ENCODE results near the gene WDR93.

WDR93 gene

DNA sequence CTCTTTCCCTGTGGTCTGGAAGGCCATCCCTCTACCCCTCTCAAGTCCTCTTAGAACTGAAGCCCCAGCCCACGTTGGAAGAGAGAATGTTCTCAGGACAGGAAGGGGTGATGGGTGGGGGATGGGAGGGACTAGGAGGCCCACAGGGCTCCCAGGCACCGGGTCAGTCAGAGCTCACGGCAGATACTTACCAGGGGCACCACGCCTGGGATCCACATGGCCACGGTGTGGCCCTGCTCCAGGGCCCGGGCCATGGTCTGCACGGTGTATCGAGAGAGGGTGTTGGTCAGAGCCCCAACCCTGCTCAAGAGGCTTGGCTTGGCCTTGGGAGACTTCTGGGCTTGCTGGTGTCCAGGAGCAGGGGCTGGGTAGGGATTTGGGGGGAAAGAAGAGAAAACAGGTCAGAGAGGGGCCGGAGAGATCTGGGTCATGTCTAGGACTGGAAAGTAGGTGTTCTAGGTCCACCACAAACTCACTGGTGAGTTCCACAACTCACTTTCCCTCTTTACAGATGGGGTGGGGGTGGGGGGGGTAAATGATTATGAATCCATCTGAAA is 21.2 kb upstream of the WDR93 start:
- TF ChIP-seq MAX (IDR thresholded peaks at IDR 0.05; ENCODE audit: low read depth, low read length) (no peak), POLR2A (IDR thresholded peaks at IDR 0.05; ENCODE audit: extremely low read depth, insufficient read length) (no peak), MYC (IDR thresholded peaks at IDR 0.05; ENCODE audit: low read depth, low read length) (no peak)
- TF ChIP-seq, protein P1, sequence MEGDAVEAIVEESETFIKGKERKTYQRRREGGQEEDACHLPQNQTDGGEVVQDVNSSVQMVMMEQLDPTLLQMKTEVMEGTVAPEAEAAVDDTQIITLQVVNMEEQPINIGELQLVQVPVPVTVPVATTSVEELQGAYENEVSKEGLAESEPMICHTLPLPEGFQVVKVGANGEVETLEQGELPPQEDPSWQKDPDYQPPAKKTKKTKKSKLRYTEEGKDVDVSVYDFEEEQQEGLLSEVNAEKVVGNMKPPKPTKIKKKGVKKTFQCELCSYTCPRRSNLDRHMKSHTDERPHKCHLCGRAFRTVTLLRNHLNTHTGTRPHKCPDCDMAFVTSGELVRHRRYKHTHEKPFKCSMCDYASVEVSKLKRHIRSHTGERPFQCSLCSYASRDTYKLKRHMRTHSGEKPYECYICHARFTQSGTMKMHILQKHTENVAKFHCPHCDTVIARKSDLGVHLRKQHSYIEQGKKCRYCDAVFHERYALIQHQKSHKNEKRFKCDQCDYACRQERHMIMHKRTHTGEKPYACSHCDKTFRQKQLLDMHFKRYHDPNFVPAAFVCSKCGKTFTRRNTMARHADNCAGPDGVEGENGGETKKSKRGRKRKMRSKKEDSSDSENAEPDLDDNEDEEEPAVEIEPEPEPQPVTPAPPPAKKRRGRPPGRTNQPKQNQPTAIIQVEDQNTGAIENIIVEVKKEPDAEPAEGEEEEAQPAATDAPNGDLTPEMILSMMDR (IDR thresholded peaks at IDR 0.05; ENCODE audit: low read depth, low read length) = no peak
- DNase-seq (ENCODE audit: low read depth) = no peak
- no peak overlapping the region for H3K4me3 ChIP-seq (ENCODE audit: low read depth, low read length)

DNA sequence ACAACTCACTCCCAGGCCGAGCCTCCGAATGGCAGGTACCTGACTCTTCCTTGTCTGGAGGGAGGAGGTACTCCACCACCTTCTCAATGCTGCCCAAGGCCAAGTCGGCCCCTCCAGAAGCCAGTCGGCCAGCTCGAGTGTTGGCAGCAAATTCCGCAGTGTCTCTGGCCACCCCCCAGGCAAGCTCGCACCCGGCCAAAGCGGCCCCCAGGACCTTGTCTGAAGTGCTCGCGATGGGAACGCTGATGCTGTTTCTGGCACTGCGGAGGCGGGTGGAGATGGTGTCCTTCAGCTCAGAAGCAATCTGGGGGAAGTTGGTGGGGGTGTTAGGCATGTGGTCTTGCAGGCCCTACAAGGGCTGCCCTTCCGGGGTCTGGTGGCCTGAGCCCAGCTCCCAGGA is 20.7 kb upstream of the WDR93 start:
- H3K4me3 ChIP-seq (ENCODE audit: low read depth, low read length) = no peak overlapping the region
- TF ChIP-seq, protein P1 (IDR thresholded peaks at IDR 0.05; ENCODE audit: low read depth, low read length) = no peak
- TF ChIP-seq MYC (IDR thresholded peaks at IDR 0.05; ENCODE audit: low read depth, low read length) (no peak), POLR2A (IDR thresholded peaks at IDR 0.05; ENCODE audit: extremely low read depth, insufficient read length) (no peak), MAX (IDR thresholded peaks at IDR 0.05; ENCODE audit: low read depth, low read length) (no peak)
- no peak for DNase-seq (ENCODE audit: low read depth)

GRCh38 chr15:89670971-89671560 is 19.5 kb upstream of the WDR93 start:
- no peak overlapping the region for H3K4me3 ChIP-seq (ENCODE audit: low read depth, low read length)
- TF ChIP-seq, protein P1 (IDR thresholded peaks at IDR 0.05; ENCODE audit: low read depth, low read length) = no peak
- TF ChIP-seq POLR2A (IDR thresholded peaks at IDR 0.05; ENCODE audit: extremely low read depth, insufficient read length) (no peak), MAX (IDR thresholded peaks at IDR 0.05; ENCODE audit: low read depth, low read length) (no peak), MYC (IDR thresholded peaks at IDR 0.05; ENCODE audit: low read depth, low read length) (no peak)
- no peak for DNase-seq (ENCODE audit: low read depth)

- H3K4me3 ChIP-seq (ENCODE audit: low read depth, low read length) = no peak overlapping the region
- no peak for DNase-seq (ENCODE audit: low read depth)
- TF ChIP-seq MYC (IDR thresholded peaks at IDR 0.05; ENCODE audit: low read depth, low read length) (no peak), MAX (IDR thresholded peaks at IDR 0.05; ENCODE audit: low read depth, low read length) (no peak), POLR2A (IDR thresholded peaks at IDR 0.05; ENCODE audit: extremely low read depth, insufficient read length) (no peak)
- TF ChIP-seq, protein P1 (IDR thresholded peaks at IDR 0.05; ENCODE audit: low read depth, low read length) = no peak
These were observed 18.9 kb upstream of the WDR93 start for GRCh38 chr15:89671687-89672086.

DNA sequence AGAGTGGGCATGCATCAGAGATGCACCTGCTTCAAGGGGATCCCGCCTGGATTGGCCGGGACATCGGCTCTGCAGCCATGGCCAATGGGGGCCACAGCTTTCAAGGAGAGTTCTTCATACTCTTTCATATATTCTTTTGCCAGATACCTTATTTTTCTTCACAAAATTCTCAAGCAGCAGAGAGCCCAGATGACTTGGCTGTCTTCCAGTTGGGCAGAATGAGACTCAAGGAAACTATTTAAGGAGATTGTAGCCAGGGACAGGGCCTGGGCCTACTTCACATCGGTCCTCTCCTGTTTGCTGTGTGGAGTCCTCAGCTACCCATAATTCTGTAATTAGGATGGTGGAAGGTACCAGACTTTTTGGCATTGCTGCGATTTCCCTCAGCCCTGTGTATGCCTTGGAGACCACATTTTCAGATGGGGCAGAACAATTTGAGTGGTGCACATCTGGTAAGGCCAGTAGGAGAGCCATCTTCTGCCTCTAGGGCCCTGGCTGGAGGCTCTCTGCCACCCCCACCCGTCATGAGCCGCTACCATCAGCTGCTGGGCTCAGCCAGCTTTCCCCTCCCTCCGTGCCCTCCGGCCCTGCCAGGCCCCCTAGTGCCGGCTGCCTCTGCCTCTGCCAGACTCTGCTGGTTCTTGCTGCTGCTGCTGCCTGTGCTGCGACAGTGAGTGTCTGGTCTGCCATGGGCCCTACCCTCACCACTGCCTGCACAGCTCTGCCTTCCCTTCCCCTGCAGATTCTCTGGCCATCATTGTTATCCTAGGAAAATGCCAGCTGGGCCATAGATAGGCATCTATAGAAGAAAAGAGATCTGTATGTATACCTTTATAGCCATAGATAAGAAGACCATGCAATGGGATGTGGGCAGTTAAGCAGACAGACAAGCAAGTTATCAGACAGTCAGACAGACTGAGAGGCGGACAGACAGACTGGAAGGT is 18.1 kb upstream of the WDR93 start:
- no peak overlapping the region for H3K4me3 ChIP-seq (ENCODE audit: low read depth, low read length)
- TF ChIP-seq POLR2A (IDR thresholded peaks at IDR 0.05; ENCODE audit: extremely low read depth, insufficient read length) (no peak), MYC (IDR thresholded peaks at IDR 0.05; ENCODE audit: low read depth, low read length) (no peak), MAX (IDR thresholded peaks at IDR 0.05; ENCODE audit: low read depth, low read length) (no peak)
- TF ChIP-seq, protein P1 (IDR thresholded peaks at IDR 0.05; ENCODE audit: low read depth, low read length) = no peak
- no peak for DNase-seq (ENCODE audit: low read depth)
